HEK293T (cell line): Measurements from ENCODE around the gene CORO6.

Source experiments
- CTCF ChIA-PET: fragments of 350-600 bp; formaldehyde crosslinking; extraction: SDS; loops from one replicate; lab custom pipeline; 2021; ENCODE audit warnings: antibody characterized with exemption, inconsistent platforms; lab: Yijun Ruan, JAX
- POLR2A ChIA-PET: fragments of 350-600 bp; formaldehyde crosslinking; extraction: SDS; loops from one replicate; lab custom pipeline; 2020; ENCODE audit warnings: antibody characterized with exemption, inconsistent platforms; lab: Yijun Ruan, JAX
- DNase-seq: peaks from one replicate; pipeline ENCODE4 v3.0.0; 2012; ENCODE audit warnings: mixed read lengths; ENCODE audit errors: extremely low spot score
- ARNT ChIP-seq: fragments of 450-650 bp; IDR thresholded peaks from 2 replicates; pipeline ENCODE4 v1.6.1; 2017; ENCODE audit warnings: mild to moderate bottlenecking
- BHLHE40 ChIP-seq: fragments of 450-650 bp; IDR thresholded peaks from 2 replicates; pipeline ENCODE4 v1.6.1; 2016; ENCODE audit warnings: mild to moderate bottlenecking, moderate library complexity, borderline replicate concordance
- CTBP1 ChIP-seq: fragments of 450-650 bp; IDR thresholded peaks from 2 replicates; pipeline ENCODE4 v1.6.1; 2016; ENCODE audit warnings: borderline replicate concordance
- ELF4 ChIP-seq: fragments of 450-650 bp; IDR thresholded peaks from 2 replicates; pipeline ENCODE4 v1.6.1; 2017; ENCODE audit warnings: antibody characterized with exemption
- FOXA1 ChIP-seq: fragments of 450-650 bp; IDR thresholded peaks from 2 replicates; pipeline ENCODE4 v1.6.1; 2016; ENCODE audit warnings: mild to moderate bottlenecking
- FOXK2 ChIP-seq: fragments of 450-650 bp; IDR thresholded peaks from 2 replicates; pipeline ENCODE4 v1.6.1; 2016; ENCODE audit warnings: mild to moderate bottlenecking
- FOXM1 ChIP-seq: fragments of 450-650 bp; IDR thresholded peaks from 2 replicates; pipeline ENCODE4 v1.6.1; 2017; ENCODE audit warnings: mild to moderate bottlenecking, borderline replicate concordance
- HDGF ChIP-seq: fragments of 450-650 bp; IDR thresholded peaks from 2 replicates; pipeline ENCODE4 v1.6.1; 2017; ENCODE audit warnings: antibody characterized with exemption, borderline replicate concordance
- L3MBTL2 ChIP-seq: fragments of 450-650 bp; conservative IDR thresholded peaks from 2 replicates; pipeline ENCODE4 v1.6.1; 2016; ENCODE audit warnings: mild to moderate bottlenecking
- LEF1 ChIP-seq: fragments of 450-650 bp; IDR thresholded peaks from 2 replicates; pipeline ENCODE4 v1.6.1; 2017; ENCODE audit warnings: mild to moderate bottlenecking, borderline replicate concordance
- NFRKB ChIP-seq: fragments of 450-650 bp; IDR thresholded peaks from 2 replicates; pipeline ENCODE4 v1.6.1; 2016; ENCODE audit warnings: mild to moderate bottlenecking, moderate library complexity
- PKNOX1 ChIP-seq: fragments of 450-650 bp; IDR thresholded peaks from 2 replicates; pipeline ENCODE4 v1.6.1; 2016
- SP1 ChIP-seq: fragments of 450-650 bp; IDR thresholded peaks from 2 replicates; pipeline ENCODE4 v1.6.1; 2017
- SUZ12 ChIP-seq: fragments of 450-650 bp; IDR thresholded peaks from 2 replicates; pipeline ENCODE4 v1.6.1; 2016; ENCODE audit warnings: mild to moderate bottlenecking
- TARDBP ChIP-seq: fragments of 450-650 bp; IDR thresholded peaks from 2 replicates; pipeline ENCODE4 v1.6.1; 2016
- ZNF384 ChIP-seq: fragments of 450-650 bp; IDR thresholded peaks from 2 replicates; pipeline ENCODE4 v1.6.1; 2016

CORO6 gene

DNA sequence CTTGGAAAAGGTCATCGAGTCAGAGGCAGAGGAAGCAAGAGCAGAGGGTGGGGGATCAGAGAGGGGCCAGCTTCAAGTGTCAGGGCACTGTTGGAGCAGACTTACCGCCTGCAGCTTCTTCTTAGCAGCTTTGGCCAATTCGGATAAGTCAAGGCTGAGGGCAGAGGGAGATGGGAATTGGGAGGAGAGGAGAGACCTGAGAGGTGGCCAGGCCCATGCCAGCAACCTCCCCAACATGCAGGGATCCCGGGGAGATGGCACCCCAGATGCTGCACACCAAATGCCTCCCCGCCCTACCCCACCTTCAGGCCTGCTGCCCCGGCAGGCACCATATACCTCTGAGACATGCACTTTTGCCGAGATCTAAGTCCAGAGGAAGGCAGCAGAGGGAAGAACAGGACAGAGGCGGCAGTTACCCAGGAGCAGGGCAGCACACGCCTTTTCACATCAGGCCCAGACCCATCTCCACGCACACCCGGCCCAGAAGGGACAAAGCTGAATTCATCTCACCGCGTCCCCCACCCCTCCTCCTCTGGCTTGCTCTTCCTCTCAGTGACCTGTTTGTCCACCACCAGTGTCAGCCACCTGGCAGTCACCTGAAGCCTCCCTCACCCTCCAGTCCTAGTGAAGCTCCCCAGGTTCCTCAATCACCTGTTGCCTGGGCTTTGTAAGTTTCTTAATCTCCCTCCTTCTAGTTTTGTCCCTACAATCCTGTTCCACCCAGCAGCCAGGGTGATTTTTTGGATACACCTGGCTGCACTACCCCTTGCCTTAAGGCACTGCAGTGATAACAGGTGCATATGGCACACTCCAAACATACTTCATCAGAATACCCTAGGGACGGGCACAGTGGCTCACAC is 43.9 kb downstream of the CORO6 start:
- no peak for DNase-seq
- CTCF ChIA-PET = interaction anchor here (1.1 to 4.1 kb wide), 2 partner anchors 13 to 353 kb away, joined by 3 to 26 read pairs; partner anchors contain the start of gene ANKRD13B
- TF ChIP-seq L3MBTL2 (no peak), SP1 (no peak), HDGF (no peak), ELF4 (no peak), NFRKB (no peak), TARDBP (no peak), FOXK2 (no peak), ZNF384 (no peak), SUZ12 (no peak), FOXA1 (no peak), ARNT (no peak), PKNOX1 (no peak), LEF1 (no peak), FOXM1 (no peak)
- POLR2A ChIA-PET = interaction anchor here (2.0 kb wide), 1 partner anchor 9 kb away, joined by 4 read pairs; no protein-coding TSS in a partner anchor

GRCh38 chr17:29577385-29578211 is 45.1 kb downstream of the CORO6 start:
- ChIA-PET CTCF (interaction anchor here (0.6 to 1.9 kb wide), 4 partner anchors 11 to 504 kb away, joined by 3 to 5 read pairs (median 5); partner anchors contain the start of gene ABHD15), POLR2A (interaction anchor here (1.2 to 1.5 kb wide), 2 partner anchors 13 to 15 kb away, joined by 3 to 6 read pairs; partner anchors contain the start of gene ANKRD13B)
- TF ChIP-seq ELF4 = no peak
- TF ChIP-seq NFRKB = no peak
- TF ChIP-seq TARDBP = no peak
- TF ChIP-seq L3MBTL2 = no peak
- no peak for TF ChIP-seq SUZ12
- TF ChIP-seq PKNOX1 = no peak
- TF ChIP-seq FOXA1 = no peak
- TF ChIP-seq FOXM1 = no peak
- TF ChIP-seq FOXK2 = no peak
- TF ChIP-seq HDGF = no peak
- no peak for TF ChIP-seq BHLHE40
- no peak for TF ChIP-seq SP1
- no peak for TF ChIP-seq ZNF384
- TF ChIP-seq LEF1 = no peak
- no peak for TF ChIP-seq CTBP1
- TF ChIP-seq ARNT = no peak
- no peak for DNase-seq

DNA sequence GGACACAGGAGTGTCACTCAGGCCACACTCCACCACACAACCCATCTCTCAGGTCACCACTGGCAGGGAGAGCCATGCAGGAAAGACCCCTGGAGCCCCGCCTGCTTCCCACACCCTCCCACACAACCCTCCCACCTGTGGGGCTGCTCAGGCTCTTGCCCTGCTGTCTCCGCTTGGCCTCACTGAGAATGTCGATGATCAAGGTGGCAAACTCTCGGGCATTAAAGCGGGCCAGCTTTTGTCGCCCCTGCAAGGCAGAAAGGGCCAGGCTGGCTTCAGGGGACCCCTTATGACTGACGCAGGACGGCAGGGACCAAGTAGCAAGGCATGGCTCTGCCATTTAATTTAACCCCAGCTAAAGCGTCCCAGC is 45.7 kb downstream of the CORO6 start:
- ChIA-PET CTCF (interaction anchor here (0.6 to 1.9 kb wide), 5 partner anchors 11 to 505 kb away, joined by 3 to 5 read pairs (median 5); partner anchors contain the start of gene ABHD15), POLR2A (interaction anchor here (1.2 to 1.5 kb wide), 2 partner anchors 14 to 15 kb away, joined by 3 to 6 read pairs; partner anchors contain the start of gene ANKRD13B)
- DNase-seq = no peak
- no peak for TF ChIP-seq ZNF384

DNA sequence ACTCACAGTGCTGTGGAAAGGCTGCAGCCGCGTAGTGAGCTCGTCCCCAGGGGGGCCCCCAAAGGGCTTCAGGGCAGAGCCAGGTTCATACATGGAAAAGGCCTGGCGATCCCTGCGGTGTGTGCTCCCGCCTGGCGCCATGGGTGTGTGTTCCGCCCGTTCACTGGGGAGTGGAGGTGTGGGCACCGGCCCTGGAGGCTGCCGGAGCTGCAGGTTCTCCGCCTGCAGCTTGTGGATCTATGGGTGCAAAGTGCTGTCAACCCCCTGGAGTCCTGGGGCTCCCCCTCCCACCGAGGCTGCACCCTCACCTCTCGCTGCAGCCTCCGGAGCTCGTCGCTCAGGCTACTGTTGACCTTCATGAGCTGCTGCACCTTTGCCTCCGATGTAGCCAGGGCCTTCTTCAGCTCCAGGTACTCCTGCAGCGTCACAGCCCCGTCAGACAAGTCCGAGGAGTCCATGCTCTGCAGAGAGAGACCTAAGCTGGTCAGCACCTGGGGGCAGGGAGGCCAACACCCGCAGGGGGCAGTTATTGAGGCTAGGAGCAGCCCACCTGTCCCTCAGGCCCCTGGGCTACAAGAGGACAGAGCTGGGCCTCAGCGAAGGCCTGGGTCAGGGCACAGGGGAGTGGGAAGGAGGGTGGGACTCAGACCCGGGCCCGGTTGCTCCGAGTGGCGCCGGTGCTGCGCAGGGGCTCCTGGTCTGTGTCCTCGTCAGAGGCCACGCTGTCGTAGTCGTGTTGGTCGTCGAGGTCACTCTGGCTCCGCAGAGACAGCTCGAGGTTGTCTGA is 46.3 kb downstream of the CORO6 start:
- TF ChIP-seq ARNT (no peak), SUZ12 (no peak), FOXK2 (no peak), PKNOX1 (no peak), SP1 (no peak), HDGF (no peak), FOXA1 (no peak), CTBP1 (no peak), NFRKB (no peak), LEF1 (no peak), TARDBP (no peak), FOXM1 (no peak), ZNF384 (no peak), BHLHE40 (no peak), ELF4 (no peak), L3MBTL2 (no peak)
- CTCF ChIA-PET = interaction anchor here (0.6 to 1.9 kb wide), 4 partner anchors 10 to 505 kb away, joined by 3 to 5 read pairs (median 4); partner anchors contain the start of gene ABHD15
- no peak for DNase-seq
- POLR2A ChIA-PET = interaction anchor here (1.2 to 1.5 kb wide), 2 partner anchors 15 to 16 kb away, joined by 3 to 6 read pairs; partner anchors contain the start of gene ANKRD13B
